ENCODE results near the gene KCNG4.

Gene KCNG4

DNA sequence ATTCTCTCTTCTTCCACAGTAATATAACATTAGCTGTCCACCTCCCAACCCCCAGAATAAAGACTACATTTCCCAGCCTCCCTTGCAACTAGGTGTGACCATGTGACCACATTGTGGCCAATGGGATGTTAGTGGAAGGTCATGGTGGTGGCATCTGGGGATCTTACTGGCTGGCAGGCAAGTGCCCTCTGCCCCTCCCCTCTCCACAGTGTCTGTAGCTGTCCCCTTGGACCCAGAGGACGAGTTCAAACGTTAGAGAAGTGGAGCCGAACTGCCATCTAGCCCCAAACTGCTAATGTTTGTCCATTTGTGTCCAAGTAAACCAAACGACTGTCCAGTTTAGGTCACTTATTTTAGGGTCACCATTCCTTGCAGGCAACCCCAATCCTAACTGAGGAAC, 26.6 kb upstream of the KCNG4 start:
- peak; percentile 9 for DNase-seq (ENCODE audit: low spot score)

DNA sequence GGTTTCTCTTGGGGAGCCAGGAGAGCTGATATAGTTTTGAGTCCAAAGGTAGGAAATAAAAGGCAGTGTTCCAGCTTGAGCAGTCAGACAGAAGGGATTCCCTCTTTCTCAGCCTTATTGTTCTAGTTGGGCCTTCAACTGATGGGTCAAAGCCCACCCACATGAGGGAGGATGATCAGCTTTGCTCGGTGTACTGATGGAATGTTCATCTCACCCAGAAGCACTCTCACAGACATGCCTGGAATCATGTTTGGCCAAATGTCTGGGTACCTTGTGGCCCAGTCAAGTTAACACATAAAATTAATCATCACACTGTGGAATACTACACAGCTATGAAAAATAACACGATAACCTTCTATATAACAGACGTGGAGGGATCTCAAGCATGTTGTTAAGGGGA, 23.1 kb upstream of the KCNG4 start:
- DNase-seq (ENCODE audit: low spot score): no peak

DNA sequence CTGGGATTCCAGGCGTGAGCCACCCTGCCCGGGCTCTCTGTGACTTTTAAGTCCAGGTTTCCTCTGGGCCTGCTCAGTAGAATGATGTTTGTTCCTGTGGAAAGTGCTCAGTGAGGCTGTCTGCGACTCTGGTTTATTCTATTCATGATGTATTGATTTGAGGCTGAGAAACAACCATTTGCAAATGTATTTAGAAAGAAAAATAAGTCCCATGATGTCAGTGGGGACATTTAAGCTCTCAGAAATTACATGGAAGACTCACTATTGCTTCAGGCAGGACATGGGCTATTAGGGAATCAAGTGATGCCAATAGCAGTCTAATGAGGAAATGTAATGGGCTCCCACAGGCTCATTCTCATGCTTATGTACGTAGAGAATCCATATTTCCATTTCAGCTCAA, 22.2 kb upstream of the KCNG4 start:
- no peak for DNase-seq (ENCODE audit: low spot score)

DNA sequence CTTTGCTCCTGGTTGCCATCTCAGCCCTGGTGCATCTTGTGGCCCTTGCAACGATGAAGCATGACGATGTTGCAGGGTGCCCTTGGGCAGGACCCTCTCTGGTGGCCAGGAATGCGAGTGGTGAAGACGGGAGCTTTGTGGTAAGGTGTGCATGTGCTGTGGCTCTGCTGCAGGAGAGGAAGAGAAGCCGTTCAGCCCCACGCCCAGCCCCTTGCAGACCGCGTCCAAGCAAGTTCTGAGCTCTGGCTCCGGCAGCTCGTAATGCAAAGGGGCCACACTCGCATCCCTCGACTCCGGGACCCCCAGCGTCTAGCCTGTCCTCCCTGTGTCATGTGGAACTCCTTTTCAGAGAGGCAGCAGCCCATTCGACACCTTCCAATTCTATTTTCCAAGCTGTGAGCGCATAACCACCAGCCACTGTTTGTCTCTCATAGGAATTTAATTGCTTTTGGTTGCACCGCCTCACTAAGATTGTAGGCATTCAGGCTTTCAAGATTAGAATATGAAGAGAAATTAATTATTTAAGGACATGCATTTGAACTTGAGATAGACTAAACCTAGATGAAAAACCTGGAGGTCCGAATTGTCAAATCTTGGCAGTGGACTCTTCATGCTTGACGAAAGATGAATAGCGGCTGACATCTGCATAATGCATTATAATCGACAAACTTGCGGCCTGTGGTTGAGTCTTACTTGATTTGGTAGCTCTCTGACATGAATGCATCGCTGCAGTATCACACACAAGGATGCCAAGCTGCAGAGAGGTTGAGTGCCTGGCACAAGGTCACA, 21.1 kb upstream of the KCNG4 start:
- DNase-seq (ENCODE audit: low spot score): no peak

DNA sequence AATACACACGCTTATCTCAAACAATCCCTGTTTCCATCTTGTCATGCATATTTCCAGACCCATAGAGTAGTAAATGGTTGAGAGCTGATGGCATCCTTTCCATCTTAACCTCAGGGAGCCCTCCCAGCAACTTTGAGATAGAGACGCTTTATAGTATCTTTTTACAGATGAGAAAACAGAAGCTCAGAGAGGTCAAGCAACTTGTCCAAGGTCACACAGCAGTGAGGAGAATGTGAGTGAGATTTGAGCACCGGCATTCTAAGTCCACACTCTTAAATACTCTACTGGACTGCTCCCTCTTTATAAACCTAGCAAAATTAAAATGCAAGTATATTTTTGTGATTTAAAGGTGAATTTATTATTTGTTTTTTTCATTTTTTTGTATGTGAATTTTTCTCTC, 19.9 kb upstream of the KCNG4 start:
- DNase-seq (ENCODE audit: low spot score): no peak

DNA sequence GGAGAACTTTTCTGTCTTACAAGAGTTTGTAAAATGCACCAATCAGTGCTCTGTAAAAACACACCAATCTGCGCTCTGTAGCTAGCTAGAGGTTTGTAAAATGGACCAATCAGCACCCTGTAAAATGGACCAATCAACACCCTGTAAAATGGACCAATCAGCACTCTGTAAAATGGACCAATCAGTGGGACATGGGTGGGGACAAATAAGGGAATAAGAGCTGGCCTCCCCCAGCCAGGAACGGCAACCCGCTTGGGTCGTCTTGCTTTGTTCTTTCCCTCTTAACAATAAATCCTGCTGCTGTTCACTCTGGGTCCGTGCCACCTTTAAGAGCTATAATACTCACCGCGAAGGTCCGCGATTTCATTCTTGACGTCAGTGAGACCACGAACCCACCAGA, 18.5 kb upstream of the KCNG4 start:
- DNase-seq (ENCODE audit: low spot score): no peak

DNA sequence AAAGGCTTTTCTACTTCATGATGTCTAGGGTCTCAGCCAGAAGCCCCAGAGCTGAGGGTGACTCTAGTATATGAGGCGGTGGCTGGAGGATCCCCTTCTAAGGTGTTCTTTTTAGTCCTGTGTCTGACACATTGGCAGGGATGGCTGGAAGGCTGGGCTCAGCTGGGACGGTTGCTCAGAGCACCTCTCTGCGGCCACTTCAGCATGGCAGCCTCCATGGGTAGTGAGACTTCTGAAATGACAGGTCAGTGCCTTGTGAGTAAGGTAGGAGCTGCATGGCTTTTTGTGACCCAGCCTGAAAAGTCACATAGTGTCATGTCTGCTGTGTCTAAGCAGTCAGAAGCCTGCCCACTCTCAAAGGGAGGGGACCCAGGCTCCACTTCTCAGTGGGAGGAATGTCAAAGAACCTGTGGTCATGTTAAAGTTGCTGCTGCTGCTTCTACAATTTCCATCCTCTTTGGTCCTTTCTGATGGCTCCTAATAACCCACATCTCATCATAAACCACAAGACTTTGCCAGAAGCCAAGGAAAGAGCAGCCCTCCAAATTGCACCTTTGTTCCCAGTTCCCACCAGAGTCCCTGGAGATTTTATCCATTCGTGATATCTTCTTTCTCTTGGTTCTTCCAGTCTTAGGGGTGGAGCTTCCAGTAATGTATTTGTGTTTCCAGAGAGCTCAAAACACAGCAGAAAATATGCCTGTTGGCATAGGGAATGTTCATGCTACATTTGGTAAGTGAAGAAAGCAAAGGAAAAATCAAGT, 15.4 kb upstream of the KCNG4 start:
- DNase-seq (ENCODE audit: low spot score): no peak

DNA sequence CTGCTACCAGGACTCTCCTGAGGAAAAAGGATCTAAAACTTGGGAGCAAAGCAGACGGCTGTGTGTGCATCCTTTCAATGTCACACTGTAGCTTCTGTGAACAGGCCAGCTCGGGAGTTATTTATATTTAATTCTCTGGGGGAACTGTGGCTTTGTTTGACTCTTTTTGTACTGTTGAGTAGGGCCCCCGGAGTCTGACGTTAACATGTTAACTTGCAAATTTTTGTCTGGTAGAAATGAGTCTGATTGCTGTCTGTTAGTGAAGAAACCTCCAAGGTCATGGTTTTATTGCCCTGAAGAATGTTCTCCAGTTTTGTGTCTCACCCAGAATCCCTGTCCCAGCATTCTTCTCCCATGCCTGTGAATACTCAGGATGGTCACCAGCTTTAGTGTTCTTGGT, 14.2 kb upstream of the KCNG4 start:
- no peak for DNase-seq (ENCODE audit: low spot score)

DNA sequence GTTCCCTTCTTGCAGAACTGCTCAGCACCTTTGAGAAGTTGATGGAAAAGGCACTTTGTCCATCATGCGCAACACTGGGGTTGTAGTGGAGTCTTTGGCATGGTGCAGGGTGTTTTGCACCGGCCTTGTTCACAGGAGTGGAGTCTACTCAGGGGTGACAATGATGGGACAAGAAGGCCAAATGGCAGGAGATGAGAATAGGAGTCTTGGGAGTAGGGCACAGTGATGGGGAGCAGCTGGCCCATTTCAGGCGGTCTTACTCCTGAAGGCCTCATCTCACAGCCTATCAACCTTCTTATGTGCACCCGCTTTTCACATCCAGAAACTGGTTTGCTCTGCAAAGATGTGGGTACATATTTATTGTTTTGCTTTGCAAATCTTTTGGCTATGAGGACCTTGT, 13.4 kb upstream of the KCNG4 start:
- DNase-seq (ENCODE audit: low spot score): no peak

DNA sequence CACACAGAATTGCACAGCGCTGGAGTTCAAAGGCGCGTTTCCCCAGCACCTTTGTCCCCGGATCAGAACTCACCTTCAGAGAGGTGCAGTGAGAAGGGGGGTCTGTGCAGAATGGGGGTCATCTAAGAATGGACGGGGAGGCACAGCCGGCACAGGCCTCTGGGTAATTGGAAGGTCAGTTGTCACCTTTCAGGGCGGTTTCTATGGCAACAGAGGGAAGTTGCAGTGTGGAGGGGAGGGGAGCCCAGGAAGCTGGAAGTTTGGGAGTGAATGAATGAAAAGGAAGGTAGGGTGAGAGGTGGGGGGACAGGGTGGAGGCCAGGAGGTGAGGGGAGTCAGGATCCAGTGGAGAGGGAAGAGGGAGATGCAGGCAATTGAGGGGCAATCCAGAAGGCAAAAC, 12.4 kb upstream of the KCNG4 start:
- DNase-seq (ENCODE audit: low spot score): no peak

DNA sequence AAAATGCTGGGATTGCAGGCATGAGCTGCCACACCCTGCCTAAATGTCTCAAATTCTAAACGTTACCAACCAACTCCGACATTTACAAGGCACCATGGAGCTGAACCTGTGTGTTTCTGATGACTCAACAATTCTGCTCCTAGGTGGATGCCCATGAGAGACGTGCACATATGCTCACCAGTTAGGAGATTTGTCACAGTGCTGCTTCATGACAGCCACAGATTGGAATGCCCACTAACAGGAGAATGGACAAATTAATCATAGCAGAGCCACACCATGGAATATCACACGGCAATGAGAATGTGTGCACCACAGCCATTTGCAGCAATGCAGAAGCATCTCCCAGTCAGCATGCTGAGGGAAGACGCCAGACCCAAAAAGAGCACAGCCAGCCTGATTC, 8.0 kb upstream of the KCNG4 start:
- DNase-seq (ENCODE audit: low spot score): no peak

DNA sequence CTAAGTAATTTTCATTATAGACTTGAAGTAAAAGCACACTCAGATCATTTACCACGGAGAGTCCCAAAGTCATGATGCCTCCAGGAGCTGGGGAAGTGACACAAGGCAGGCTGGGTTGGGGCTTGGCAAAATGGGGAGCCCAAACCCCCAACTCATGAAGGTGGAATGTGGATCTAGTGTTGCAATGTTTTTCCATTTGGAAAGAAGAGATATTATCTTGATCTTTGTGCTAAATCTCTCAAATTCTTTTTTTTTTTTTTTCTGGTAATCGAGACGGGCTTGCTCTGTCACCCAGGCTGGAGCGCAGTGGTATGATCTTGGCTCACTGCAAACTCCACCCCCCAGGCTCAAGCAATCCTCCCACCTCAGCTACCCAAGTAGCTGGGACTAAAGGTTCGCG, 7.5 kb upstream of the KCNG4 start:
- no peak for DNase-seq (ENCODE audit: low spot score)

DNA sequence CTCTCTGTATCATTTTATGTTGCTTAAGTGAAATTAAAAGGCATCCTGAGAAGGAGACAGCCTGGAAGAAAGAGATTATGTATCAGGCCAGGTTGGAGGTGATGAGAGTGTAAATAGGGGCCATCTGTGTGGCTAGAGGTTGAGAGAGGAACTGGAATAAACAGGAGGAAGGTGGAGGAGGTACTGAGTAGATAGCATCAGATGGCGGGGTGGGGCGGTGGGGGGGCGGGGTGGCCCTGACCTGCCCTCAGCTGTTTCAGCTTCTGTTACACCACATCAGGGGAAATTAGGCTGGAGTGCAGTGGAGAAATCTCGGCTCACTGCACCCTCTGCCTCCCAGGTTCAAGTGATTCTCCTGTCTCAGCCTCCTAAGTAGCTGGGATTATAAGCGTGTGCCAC, 6.9 kb upstream of the KCNG4 start:
- no peak for DNase-seq (ENCODE audit: low spot score)

DNA sequence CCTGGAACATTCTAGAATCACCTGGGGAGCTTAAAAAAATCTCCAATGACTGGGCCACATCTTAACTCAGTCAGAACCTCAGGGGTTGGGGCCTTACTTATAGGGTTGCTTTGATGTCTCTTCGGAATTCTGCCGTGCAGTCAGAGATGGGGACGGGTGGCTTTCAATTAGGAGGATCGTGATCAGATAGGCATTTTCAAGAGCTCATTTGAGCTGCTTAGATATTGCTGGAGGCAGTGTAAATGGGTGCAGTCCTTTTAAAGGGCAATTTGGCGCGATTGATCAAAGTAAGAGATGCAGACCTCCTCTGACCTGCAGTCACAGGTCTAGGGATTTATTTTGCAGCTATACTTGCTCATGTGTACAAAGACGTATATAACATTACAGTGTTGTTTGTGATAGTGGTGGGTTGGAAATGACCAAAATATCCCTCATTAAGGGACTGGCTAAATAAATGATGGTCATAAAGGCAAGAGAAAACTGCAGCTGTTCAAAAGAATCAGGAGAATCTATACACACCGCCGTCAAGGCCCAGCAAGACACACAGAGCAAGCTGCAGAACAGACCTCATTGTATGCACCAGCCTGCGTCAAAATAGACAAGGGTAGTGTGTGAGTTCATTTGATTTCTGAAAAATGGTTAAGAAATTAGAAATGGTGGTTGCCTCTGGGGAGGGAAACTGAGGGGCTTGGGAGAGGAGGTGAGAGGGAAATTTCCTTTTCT, 6.3 kb upstream of the KCNG4 start:
- no peak for DNase-seq (ENCODE audit: low spot score)

DNA sequence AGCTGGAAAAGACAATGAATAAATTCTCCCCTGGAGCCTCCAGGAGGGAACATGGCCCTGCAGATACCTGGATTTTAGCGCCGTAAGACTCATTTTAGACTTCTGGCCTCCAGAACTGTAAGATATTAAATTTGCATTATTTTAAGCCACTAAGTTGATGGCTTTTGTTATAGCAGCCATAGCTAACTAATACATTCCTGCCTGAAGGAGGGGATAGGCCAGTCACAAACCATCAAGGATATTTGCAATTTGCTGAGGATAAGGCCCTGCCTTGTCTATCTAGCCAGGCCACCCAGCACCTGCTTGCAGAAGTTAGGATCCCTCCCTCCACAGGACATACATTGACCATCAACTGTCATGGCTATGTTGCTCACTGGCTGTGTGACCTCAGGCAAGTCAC, 4.9 kb upstream of the KCNG4 start:
- DNase-seq (ENCODE audit: low spot score): no peak

DNA sequence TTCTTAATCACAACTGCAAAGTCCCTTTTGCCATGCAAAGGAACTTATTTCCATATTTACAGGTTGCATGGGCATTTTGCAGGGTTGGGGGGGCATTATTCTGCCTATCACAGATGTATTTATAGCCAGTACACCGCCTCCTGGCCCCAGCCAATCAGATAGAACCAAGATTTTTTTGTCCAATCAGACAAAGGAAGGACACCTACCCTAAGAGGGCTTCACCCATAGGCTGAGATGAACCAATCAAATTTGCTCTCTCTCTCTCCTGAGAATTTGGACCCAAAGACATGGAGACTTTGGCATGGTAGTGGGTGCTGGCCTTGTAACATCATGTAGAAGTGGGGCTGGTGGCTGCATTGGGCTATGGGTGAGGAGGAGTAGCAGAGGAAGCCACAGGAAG, 3.9 kb upstream of the KCNG4 start:
- DNase-seq (ENCODE audit: low spot score): no peak

DNA sequence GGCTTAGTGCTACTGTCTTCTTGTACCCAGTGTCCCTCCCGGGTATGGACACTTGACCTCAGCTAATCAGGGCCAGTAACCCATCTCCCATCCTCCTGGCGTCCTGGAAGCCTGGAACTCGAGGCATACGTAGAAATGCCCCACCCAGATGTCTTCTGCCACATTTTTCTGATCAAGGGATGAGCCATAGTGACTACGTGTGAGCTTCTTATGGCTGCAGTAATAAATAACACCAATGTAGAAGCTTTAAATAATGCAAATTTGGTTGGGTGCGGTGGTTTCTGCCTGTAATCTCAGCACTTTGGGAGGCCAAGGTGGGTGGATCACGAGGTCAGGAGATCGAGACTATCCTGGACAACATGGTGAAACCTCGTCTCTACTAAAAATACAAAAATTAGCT, 3.0 kb upstream of the KCNG4 start:
- no peak for DNase-seq (ENCODE audit: low spot score)

DNA sequence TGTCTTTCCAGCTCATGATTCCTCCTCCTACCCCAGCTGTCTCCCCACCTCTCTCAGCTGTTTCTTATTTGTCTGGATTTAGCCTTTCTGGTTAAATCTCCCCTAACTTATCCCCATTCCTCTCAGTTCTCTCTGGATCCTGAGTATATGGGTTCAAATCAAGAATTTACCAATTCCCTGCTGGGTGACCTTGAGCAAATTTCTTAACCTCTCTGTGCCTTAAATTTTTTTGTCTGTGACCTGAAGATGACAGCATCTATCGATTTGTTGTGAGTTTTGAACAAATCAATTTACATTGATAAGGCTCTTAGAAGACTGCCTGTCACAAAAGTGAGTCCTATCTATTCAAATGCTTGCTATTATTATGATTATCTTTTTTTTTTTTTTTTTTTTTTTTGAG, 2.0 kb upstream of the KCNG4 start:
- no peak for DNase-seq (ENCODE audit: low spot score)

DNA sequence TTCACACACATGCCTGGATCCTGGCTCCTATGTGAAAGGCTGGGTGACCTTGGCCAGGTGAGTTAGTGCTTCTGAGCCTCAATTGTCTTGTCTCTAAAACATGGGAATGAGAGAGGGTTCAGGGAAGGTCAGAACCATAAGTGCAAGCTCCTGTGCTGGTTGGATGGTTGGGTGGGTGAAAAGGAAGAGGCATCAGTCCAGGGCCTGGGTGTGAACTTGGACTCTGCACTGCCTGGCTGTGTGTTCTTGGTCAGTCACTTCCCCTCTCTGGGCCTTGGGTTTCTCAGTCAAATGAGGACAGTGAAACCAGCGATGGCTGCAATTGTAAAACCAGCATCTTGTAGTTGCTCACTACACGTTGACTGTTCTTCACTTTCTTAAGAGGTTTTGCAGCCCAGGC, 643 bp upstream of the KCNG4 start:
- no peak for DNase-seq (ENCODE audit: low spot score)

DNA sequence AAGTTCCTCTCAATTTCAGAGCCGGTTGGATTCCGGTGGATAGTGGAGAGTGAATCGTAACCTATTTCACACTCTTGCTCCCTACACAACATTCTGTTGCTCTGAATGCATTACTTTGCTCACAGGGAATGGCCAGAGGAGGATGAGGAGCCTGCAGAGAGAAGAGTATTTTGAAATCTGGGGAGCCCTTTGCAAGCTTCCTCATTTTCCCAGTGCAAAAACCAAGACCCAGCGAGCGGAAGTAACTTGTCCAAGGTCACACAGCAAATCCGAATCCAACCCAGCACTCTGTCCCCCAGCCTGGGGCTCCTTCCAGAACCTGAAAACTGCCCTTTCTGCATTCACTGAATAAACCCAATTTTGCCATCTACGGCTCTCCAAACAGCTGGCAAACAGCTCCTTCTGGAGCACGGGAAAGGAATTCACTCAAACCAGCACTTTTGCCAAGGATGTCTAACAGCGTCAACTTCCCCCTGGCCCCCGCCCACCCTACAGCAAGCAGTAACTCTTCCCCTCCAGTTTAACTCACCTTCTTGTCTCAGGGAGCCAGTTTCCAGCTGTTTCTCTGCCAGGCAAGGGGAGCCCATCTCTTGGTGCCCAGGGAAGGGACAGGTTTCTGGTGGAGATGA, 557 bp downstream of the KCNG4 start:
- no peak for DNase-seq (ENCODE audit: low spot score)

DNA sequence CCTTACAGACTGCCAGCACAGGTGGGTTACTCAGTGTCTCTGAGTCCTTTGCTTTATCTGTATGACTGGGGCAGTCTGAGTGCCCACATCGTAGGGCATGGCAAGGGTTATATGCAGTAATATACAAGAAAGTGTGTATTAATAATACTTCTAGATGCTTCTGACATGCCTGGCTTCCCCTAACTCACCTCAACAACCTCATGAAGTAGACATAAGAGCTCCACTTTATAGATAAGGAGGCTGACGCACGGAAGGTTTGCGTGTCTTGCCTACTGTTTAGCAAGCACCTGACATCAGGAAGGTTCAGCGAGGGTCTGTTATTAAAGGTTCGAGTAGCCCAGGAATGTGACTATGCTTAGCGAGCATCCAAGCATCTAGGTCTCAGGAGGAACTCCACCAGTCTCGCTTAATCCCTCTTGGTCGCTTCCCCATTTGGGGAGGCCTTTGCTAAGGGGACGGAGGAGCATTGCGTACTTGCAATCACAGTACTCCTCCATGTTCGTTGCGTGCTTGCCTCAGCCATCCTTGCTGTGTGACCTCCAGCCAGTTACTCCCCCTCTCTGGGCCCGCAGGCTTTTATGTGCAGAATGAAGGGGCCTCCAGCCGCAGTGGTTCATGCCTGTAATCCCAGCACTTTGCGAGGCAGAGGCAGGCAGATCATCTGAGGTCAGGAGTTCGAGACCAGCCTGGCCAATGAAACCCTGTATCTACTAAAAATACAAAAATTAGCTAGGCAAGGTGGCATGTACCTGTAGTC, 1.6 kb downstream of the KCNG4 start:
- DNase-seq (ENCODE audit: low spot score): no peak

DNA sequence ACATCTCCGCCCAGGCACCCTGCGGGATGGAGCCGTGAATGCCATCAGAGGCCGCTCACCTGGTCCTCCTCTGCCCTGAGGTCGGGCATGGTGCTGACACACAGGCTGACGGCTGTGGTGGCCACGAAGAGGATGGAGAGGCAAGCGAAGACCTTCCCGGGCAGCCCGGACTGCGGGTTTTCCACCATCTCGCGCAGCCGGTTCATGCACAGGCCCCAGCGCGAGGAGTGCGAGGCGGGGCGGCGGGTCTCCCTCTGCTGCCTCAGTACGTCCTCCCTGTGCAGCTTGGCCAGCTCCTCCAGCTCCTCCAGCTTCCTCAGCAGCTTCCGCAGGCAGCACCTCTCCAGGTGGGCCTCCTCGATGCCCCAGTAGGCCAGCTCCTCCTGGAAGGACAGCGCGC, 3.1 kb downstream of the KCNG4 start:
- DNase-seq (ENCODE audit: low spot score): no peak
